Activated T-helper 1 cell treated with anti-CD3 and anti-CD28 coated beads, Interleukin-12 subunit alpha, Interleukin-12 subunit beta, Interleukin-2, Interleukin-4 antibody, amounts not matched to agents 30 ng/mL and 10 ng/mL and 1 ng/mL, durations not matched to agents 14 hours and 24 hours and 36 hours (primary cell): ENCODE results near the gene SDHC. TPM values are rescaled to one million over a fixed set of nuclear protein-coding genes. Genes with fewer than 3 reads are reported as not detected.
"Not testable (repeated sequence)": the region's sequence is repeated elsewhere in the genome, so short reads cannot be mapped to it uniquely, and the experiment has no call there.

ENCODE experiments used
- DNase-seq: peaks from one replicate; pipeline ENCODE4 v3.0.0; 2021; ENCODE audit warnings: low spot score
- H3K27ac Mint-ChIP-seq: one replicate; pipeline ENCODE4 v1.8.0; 2021; ENCODE audit warnings: mild to moderate bottlenecking, mixed read lengths
- H3K27me3 Mint-ChIP-seq: one replicate; pipeline ENCODE4 v1.8.0; 2022; ENCODE audit warnings: mild to moderate bottlenecking, moderate library complexity, mixed read lengths; ENCODE audit not compliant: insufficient read depth
- H3K36me3 Mint-ChIP-seq: one replicate; pipeline ENCODE4 v1.8.0; 2021; ENCODE audit warnings: low read depth, mixed read lengths
- H3K4me1 Mint-ChIP-seq: one replicate; pipeline ENCODE4 v1.8.0; 2021; ENCODE audit warnings: low read depth, mixed read lengths
- H3K4me3 Mint-ChIP-seq: one replicate; pipeline ENCODE4 v1.8.0; 2021; ENCODE audit warnings: mild to moderate bottlenecking, moderate library complexity, mixed read lengths
- H3K9me3 Mint-ChIP-seq: one replicate; pipeline ENCODE4 v1.8.0; 2021; ENCODE audit warnings: mixed read lengths
- intact Hi-C: fragments of 100-400 bp; cut with micrococcal nuclease; formaldehyde crosslinking; loops from one replicate; pipeline ENCODE4 v1.15.1; 2024
- total RNA-seq: library from RNA; stranded (reverse); gene quantifications from 2 replicates; pipeline ENCODE4 v1.2.3, GENCODE V29; 2022

SDHC gene
- total RNA-seq, 1 donor from 2014 or later, result 157 TPM

DNA sequence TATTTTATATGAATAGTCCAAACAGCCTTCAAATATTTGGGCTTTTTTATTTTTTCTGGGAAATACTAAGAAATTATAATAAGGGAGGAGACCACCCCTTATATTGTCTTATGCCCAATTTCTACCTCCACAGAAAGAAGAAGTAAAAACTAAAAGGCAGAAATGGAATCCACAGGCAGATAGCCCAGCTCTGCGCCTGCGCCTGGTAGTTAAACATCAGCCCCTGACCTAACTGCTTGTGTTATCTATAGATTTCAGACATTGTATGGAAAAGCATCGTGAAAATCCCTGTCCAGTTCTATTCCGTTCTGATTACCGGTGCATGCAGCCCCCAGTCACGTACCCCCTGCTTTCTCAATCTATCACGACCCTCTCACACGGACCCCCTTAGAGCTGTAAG is 82.9 kb downstream of the SDHC start:
- intact Hi-C loops, result loop anchor here (5.0 kb wide), 4 partner anchors 135 to 1300 kb away; partner anchors contain the start of genes IGSF8, NIT1 and PFDN2
- Mint-ChIP-seq H3K36me3 (peaks cover 11% of the 10 kb centered on the region), H3K4me1 (peaks cover 50% of the 10 kb centered on the region)
- not testable (repeated sequence) for H3K4me3 Mint-ChIP-seq, DNase-seq, H3K27me3 Mint-ChIP-seq, H3K9me3 Mint-ChIP-seq, H3K27ac Mint-ChIP-seq

DNA sequence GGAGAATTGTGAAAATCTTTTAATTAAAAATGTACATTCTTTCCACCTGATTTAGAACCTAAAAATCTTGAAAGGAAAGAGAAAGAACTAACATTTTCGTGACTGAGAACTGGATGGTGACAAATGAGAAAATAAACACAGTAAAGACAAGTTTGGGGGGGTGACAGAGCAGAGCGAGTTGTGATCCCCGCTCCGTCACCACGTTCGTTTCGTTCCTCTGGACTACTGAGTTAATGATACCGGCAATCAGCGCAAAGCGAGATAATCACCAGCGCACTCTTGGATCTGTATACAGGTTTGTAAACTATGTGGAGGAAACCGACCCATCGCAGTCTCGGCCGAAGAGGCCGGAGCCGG is 84.7 kb downstream of the SDHC start:
- H3K4me3 Mint-ChIP-seq, result peak overlapping the region; percentile 94
- DNase-seq, result no peak
- H3K4me1 Mint-ChIP-seq, result peaks cover 44% of the 10 kb centered on the region
- peak overlapping the region; percentile 100 for H3K27ac Mint-ChIP-seq
- peaks cover 10% of the 10 kb centered on the region for H3K27me3 Mint-ChIP-seq
- peaks cover 3% of the 10 kb centered on the region for H3K9me3 Mint-ChIP-seq
- peaks cover 11% of the 10 kb centered on the region for H3K36me3 Mint-ChIP-seq
- intact Hi-C loops, result loop anchor here (1.0 to 5.0 kb wide), 9 partner anchors 9 to 1302 kb away; partner anchors contain the start of genes ATF6, IGSF8, NIT1 and PFDN2

DNA sequence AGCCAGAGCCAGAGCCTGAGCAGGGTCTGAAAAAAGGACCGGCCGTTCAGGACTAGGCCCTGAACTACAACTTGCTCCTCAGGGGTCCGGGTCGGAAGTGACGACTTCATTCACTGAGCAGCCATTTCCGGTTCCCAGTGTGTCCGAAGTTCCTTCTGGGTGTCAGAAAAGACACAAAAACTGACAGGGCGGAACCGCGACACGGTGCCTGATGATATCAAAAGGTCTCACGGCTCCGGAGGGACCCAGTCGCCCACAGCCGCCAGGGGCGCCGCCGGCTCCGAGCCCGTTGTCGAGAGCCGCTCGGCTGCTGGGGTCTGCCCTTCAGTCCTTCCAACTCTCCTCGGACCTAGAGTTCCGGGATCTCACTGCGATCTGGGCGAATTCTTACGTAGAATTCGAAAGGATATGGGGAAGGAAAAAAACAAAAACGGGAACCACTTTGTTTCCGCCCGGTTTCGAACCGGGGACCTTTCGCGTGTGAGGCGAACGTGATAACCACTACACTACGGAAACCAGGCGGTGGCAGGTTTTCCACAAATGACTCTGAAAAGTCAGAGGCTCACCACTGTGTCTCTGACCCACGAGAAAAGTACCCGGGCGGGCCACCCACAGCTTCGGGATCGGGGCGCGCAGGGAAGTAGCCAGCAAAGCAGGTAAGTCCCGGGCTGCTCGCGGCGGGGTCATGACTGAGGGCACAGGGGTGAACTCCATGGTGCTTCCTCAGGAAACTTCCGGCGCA is 85.2 kb downstream of the SDHC start:
- Mint-ChIP-seq H3K4me3 (peak overlapping the region; percentile 94), H3K4me1 (peaks cover 50% of the 10 kb centered on the region), H3K36me3 (peaks cover 11% of the 10 kb centered on the region), H3K9me3 (peaks cover 3% of the 10 kb centered on the region), H3K27ac (peak overlapping the region; percentile 100), H3K27me3 (peaks cover 13% of the 10 kb centered on the region)
- intact Hi-C loops, result loop anchor here (1.0 to 5.0 kb wide), 9 partner anchors 9 to 1302 kb away; partner anchors contain the start of genes ATF6, IGSF8, NIT1 and PFDN2
- DNase-seq, result peak; percentile 88

DNA sequence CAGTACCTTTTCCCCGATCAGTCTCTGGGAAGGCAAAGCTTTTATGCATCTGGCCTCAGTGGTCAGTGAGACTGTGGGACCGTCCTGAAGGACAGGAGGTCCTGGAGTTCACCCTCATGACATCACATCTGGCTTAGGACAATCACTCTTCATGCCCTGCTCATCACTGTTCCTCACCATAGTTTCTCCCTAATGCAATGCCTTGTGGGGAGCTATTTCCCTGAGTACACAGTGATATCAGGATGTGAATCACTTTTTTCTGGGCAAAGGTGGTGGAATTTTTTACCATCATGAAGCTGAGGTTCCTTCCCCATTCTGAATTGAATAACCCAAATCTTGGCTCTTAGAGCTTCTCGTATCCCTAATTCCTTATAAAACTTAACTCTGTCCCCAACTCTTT is 88.3 kb downstream of the SDHC start:
- Mint-ChIP-seq H3K36me3 (peaks cover 13% of the 10 kb centered on the region), H3K9me3 (peaks cover 3% of the 10 kb centered on the region), H3K27ac (no peak overlapping the region), H3K4me1 (peaks cover 57% of the 10 kb centered on the region), H3K4me3 (no peak overlapping the region), H3K27me3 (peaks cover 15% of the 10 kb centered on the region)
- intact Hi-C loops, result no loop called here
- DNase-seq, result no peak

- Mint-ChIP-seq H3K4me3 (no peak overlapping the region), H3K27ac (no peak overlapping the region), H3K36me3 (peaks cover 13% of the 10 kb centered on the region), H3K9me3 (peaks cover 3% of the 10 kb centered on the region), H3K27me3 (peaks cover 15% of the 10 kb centered on the region), H3K4me1 (peaks cover 46% of the 10 kb centered on the region)
- DNase-seq, result no peak
- intact Hi-C loops, result no loop called here
Observed at GRCh38 chr1:161404051-161404597, 89.9 kb downstream of the SDHC start.

DNA sequence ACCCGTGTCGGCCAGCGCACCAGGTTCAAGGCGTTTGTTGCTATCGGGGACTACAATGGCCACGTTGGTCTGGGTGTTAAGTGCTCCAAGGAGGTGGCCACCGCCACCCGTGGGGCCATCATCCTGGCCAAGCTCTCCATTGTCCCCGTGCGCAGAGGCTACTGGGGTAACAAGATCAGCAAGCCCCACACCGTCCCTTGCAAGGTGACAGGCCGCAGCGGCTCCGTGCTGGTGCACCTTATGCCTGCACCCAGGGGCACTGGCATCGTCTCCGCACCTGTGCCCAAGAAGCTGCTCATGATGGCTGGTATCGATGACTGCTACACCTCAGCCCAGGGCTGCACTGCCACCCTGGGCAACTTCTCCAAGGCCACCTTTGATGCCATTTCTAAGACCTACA is 92.4 kb downstream of the SDHC start:
- H3K27me3 Mint-ChIP-seq, H3K27ac Mint-ChIP-seq, DNase-seq, intact Hi-C loops, H3K36me3 Mint-ChIP-seq, H3K4me3 Mint-ChIP-seq, H3K9me3 Mint-ChIP-seq: not testable (repeated sequence)
- H3K4me1 Mint-ChIP-seq, result peaks cover 42% of the 10 kb centered on the region

DNA sequence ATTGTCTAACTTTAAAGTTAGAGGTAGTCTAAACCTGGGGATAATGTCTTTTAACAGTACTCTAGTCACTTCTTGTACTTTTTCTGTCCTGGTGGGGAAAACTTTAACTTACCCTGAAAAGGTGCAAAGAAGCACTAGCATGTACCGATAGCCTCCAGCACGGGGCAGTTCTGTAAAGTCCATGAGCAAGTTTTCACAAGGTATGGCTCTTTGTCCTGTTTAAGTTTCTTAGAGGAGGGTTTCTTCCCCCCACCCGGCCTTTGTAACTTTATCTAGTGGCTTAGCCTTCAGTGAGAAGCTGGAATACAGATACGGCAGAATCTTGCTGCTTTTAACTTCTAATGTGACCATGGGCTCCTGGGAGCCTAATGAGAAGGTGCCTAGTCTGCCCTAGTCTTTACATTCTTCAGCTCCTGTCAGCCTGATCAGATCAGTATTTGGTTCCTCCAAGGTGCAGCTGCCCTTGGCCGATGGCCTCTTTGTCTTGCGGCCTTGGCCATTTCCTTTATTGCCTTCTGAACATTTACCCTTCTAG is 93.3 kb downstream of the SDHC start:
- intact Hi-C loops, result no loop called here
- Mint-ChIP-seq H3K27ac (no peak overlapping the region), H3K9me3 (no peaks in the 10 kb centered on the region), H3K27me3 (peaks cover 9% of the 10 kb centered on the region), H3K4me1 (peaks cover 38% of the 10 kb centered on the region), H3K36me3 (peaks cover 8% of the 10 kb centered on the region), H3K4me3 (no peak overlapping the region)
- DNase-seq, result no peak

DNA sequence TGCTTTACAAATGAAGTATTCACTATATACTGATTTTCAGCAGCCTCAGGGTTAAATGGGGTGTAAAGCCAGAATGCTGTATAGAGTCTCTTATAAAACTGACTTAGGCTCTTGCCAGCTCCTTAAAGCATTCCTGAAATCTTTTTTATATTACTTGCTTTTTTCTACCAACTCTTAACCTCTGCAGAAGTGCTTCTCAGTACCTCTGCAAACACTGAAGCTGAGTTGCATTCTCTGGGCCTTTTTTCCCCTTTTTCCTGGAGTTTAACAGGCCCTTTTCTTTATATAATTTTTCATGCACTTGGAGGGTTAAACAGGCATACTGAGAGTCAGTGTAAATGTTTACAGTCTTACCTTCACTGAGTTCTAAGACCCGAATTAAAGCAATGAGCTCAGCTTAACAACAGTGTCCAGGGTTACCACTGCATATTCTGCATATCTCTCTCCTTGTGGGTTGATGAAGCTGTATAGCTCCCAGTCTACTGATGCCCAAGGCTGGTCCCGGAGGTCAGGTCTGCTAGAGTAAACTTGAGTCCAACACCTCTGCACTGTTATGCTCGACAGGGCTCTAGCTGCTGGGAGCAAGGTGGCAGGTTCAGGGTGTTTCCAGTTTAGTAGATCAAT is 94.4 kb downstream of the SDHC start:
- intact Hi-C loops, result no loop called here
- H3K27ac Mint-ChIP-seq, result no peak overlapping the region
- no peaks in the 10 kb centered on the region for H3K9me3 Mint-ChIP-seq
- peaks cover 8% of the 10 kb centered on the region for H3K36me3 Mint-ChIP-seq
- peaks cover 34% of the 10 kb centered on the region for H3K4me1 Mint-ChIP-seq
- no peak for DNase-seq
- no peak overlapping the region for H3K4me3 Mint-ChIP-seq
- peaks cover 5% of the 10 kb centered on the region for H3K27me3 Mint-ChIP-seq

- intact Hi-C loops, result loop anchor here (1.0 kb wide), 1 partner anchor 11 kb away; no protein-coding TSS in a partner anchor
- H3K9me3 Mint-ChIP-seq, H3K27me3 Mint-ChIP-seq, DNase-seq, H3K36me3 Mint-ChIP-seq: not testable (repeated sequence)
- H3K4me1 Mint-ChIP-seq, result peaks cover 21% of the 10 kb centered on the region
- H3K27ac Mint-ChIP-seq, result peak overlapping the region; percentile 82
- H3K4me3 Mint-ChIP-seq, result peak overlapping the region; percentile 43
Observed at GRCh38 chr1:161409848-161410635, 95.9 kb downstream of the SDHC start.

GRCh38 chr1:161410636-161410970 is 96.4 kb downstream of the SDHC start:
- not testable (repeated sequence) for DNase-seq, H3K27me3 Mint-ChIP-seq, H3K9me3 Mint-ChIP-seq, H3K36me3 Mint-ChIP-seq, H3K4me3 Mint-ChIP-seq
- peaks cover 18% of the 10 kb centered on the region for H3K4me1 Mint-ChIP-seq
- intact Hi-C loops, result loop anchor here (1.0 kb wide), 1 partner anchor 11 kb away; no protein-coding TSS in a partner anchor
- H3K27ac Mint-ChIP-seq, result peak overlapping the region; percentile 76
